ENCODE measurements around the gene ETNK1.

DNA sequence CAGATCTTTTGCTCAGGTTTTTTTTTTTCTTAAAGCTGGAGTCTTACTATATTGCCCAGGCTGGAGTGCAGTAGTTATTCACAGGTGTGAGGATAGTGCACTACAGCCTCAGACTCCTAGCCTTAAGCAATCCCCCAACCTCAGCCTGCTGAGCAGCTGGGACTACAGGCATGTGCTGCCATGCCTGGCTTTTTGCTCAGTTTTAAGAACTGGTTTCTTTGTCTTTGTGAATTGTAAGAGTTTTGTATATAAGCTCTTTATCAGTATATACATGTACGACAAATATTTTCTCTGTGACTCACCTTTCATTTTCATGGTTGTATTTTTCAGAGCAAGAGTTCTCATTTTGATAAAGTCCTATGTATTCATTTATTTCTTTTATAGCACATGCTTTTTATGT, 47.3 kb upstream of the ETNK1 start:
- TF ChIP-seq POLR2AphosphoS2 (conservative IDR thresholded peaks at IDR 0.05; ENCODE audit: low read length) (no peak), RNF2 (IDR thresholded peaks at IDR 0.05; ENCODE audit: borderline replicate concordance, low read depth) (no peak), MAZ (IDR thresholded peaks at IDR 0.05; ENCODE audit: borderline replicate concordance, low read depth, low read length) (no peak), RARB (CRISPR knock-in tag; IDR thresholded peaks at IDR 0.05) (no peak), PBX3 (IDR thresholded peaks at IDR 0.05) (no peak), USF2 (IDR thresholded peaks at IDR 0.05) (no peak), KDM5A (IDR thresholded peaks at IDR 0.05) (no peak), CHD2 (IDR thresholded peaks at IDR 0.05; ENCODE audit: low read length, partially characterized antibody) (no peak), RCOR1 (IDR thresholded peaks at IDR 0.05; ENCODE audit: low read depth, low read length) (no peak), RAD21 (conservative IDR thresholded peaks at IDR 0.05 in 1 of 2, IDR thresholded peaks at IDR 0.05 in 1 of 2) (no peak)
- TF ChIP-seq, protein P1, sequence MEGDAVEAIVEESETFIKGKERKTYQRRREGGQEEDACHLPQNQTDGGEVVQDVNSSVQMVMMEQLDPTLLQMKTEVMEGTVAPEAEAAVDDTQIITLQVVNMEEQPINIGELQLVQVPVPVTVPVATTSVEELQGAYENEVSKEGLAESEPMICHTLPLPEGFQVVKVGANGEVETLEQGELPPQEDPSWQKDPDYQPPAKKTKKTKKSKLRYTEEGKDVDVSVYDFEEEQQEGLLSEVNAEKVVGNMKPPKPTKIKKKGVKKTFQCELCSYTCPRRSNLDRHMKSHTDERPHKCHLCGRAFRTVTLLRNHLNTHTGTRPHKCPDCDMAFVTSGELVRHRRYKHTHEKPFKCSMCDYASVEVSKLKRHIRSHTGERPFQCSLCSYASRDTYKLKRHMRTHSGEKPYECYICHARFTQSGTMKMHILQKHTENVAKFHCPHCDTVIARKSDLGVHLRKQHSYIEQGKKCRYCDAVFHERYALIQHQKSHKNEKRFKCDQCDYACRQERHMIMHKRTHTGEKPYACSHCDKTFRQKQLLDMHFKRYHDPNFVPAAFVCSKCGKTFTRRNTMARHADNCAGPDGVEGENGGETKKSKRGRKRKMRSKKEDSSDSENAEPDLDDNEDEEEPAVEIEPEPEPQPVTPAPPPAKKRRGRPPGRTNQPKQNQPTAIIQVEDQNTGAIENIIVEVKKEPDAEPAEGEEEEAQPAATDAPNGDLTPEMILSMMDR (IDR thresholded peaks at IDR 0.05), result no peak
- TF ChIP-seq, protein P2, sequence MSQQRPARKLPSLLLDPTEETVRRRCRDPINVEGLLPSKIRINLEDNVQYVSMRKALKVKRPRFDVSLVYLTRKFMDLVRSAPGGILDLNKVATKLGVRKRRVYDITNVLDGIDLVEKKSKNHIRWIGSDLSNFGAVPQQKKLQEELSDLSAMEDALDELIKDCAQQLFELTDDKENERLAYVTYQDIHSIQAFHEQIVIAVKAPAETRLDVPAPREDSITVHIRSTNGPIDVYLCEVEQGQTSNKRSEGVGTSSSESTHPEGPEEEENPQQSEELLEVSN (IDR thresholded peaks at IDR 0.05; ENCODE audit: borderline replicate concordance, low read depth), result no peak
